Liver (tissue), 9 donors: ENCODE results near the gene ABCB4. TPM values are rescaled to one million over a fixed set of nuclear protein-coding genes. Genes with fewer than 3 reads are reported as not detected.

Experiments
- DNase-seq: peaks from one replicate; pipeline ENCODE4 v3.0.0-alpha.2; 2017; ENCODE audit warnings: low spot score
- H3K27ac ChIP-seq, 2 donors: one replicate each; pipeline ENCODE4 v1.7.0; 2013; ENCODE audit warnings: inconsistent platforms in 2 of 2, low read length in 2 of 2, control low read depth in 1 of 2, low read depth in 1 of 2, mild to moderate bottlenecking in 1 of 2
- H3K27me3 ChIP-seq, 4 donors: one replicate each; pipeline versions ENCODE4 v1.6.1 to v1.7.0; 2013; ENCODE audit warnings: low read length in 3 of 4, inconsistent platforms in 1 of 4, mild to moderate bottlenecking in 1 of 4, moderate library complexity in 1 of 4; ENCODE audit not compliant: control insufficient read depth in 4 of 4, insufficient read depth in 4 of 4
- H3K36me3 ChIP-seq, 4 donors: one replicate each; pipeline versions ENCODE4 v1.6.1 to v1.7.0; 2013; ENCODE audit warnings: low read length in 3 of 4, mild to moderate bottlenecking in 3 of 4, low read depth in 1 of 4, moderate library complexity in 1 of 4; ENCODE audit not compliant: control insufficient read depth in 4 of 4, insufficient read depth in 3 of 4
- H3K4me1 ChIP-seq, 4 donors: one replicate each; pipeline versions ENCODE4 v1.6.1 to v1.7.0; 2013; ENCODE audit warnings: low read length in 3 of 4, mild to moderate bottlenecking in 3 of 4, moderate library complexity in 1 of 4; ENCODE audit not compliant: control insufficient read depth in 4 of 4, insufficient read depth in 4 of 4
- H3K4me3 ChIP-seq, 3 donors: one replicate each; pipeline versions ENCODE4 v1.6.1 to v1.7.0; 2013; ENCODE audit warnings: low read length in 3 of 3, control low read depth in 1 of 3, low read depth in 1 of 3, mild to moderate bottlenecking in 1 of 3
- H3K9ac ChIP-seq, 2 donors: one replicate each; pipeline ENCODE4 v1.7.0; 2013; ENCODE audit warnings: low read length in 2 of 2, mild to moderate bottlenecking in 2 of 2, moderate library complexity in 2 of 2, control low read depth in 1 of 2, low read depth in 1 of 2
- H3K9me3 ChIP-seq, 4 donors: one replicate each; pipeline versions ENCODE4 v1.6.1 to v1.7.0; 2013; ENCODE audit warnings: low read length in 3 of 4; ENCODE audit not compliant: control insufficient read depth in 4 of 4
- ATF3 ChIP-seq: IDR thresholded peaks from 2 replicates; pipeline ENCODE4 v1.6.1; 2016; ENCODE audit warnings: antibody characterized with exemption
- EGR1 ChIP-seq, 2 donors: IDR thresholded peaks; 2 replicates each; pipeline ENCODE4 v1.6.1; 2016 to 2018; ENCODE audit warnings: antibody characterized with exemption in 2 of 2, low read depth in 2 of 2
- FOXA1 ChIP-seq: IDR thresholded peaks from 2 replicates; pipeline ENCODE4 v1.6.1; 2016; ENCODE audit warnings: antibody characterized with exemption
- FOXA2 ChIP-seq: IDR thresholded peaks from 2 replicates; pipeline ENCODE4 v1.6.1; 2016; ENCODE audit warnings: antibody characterized with exemption
- GABPA ChIP-seq, 2 donors: IDR thresholded peaks in 1 of 2; conservative IDR thresholded peaks in 1 of 2; 2 replicates each; pipeline ENCODE4 v1.6.1; 2016; ENCODE audit warnings: antibody characterized with exemption in 2 of 2, mild to moderate bottlenecking in 1 of 2, moderate library complexity in 1 of 2
- HNF4A ChIP-seq, 2 donors: conservative IDR thresholded peaks; 2 replicates each; pipeline ENCODE4 v1.6.1; 2016; ENCODE audit warnings: antibody characterized with exemption in 2 of 2, mild to moderate bottlenecking in 2 of 2
- HNF4G ChIP-seq: IDR thresholded peaks from 2 replicates; pipeline ENCODE4 v1.6.1; 2016; ENCODE audit warnings: antibody characterized with exemption
- JUND ChIP-seq, 2 donors: IDR thresholded peaks; 2 replicates each; pipeline ENCODE4 v1.6.1; 2016; ENCODE audit warnings: antibody characterized with exemption in 2 of 2
- MAX ChIP-seq: IDR thresholded peaks from 2 replicates; pipeline ENCODE4 v1.6.1; 2016; ENCODE audit warnings: antibody characterized with exemption
- NR2F2 ChIP-seq: IDR thresholded peaks from 2 replicates; pipeline ENCODE4 v1.6.1; 2016; ENCODE audit warnings: antibody characterized with exemption
- RAD21 ChIP-seq, 2 donors: IDR thresholded peaks; 2 replicates each; pipeline ENCODE4 v1.6.1; 2016; ENCODE audit warnings: antibody characterized with exemption in 2 of 2, mild to moderate bottlenecking in 2 of 2
- RXRA ChIP-seq, 2 donors: IDR thresholded peaks; 2 replicates each; pipeline ENCODE4 v1.6.1; 2017 to 2018; ENCODE audit warnings: antibody characterized with exemption in 2 of 2, mild to moderate bottlenecking in 1 of 2
- SP1 ChIP-seq: IDR thresholded peaks from 2 replicates; pipeline ENCODE4 v1.6.1; 2018; ENCODE audit warnings: antibody characterized with exemption, mild to moderate bottlenecking
- TAF1 ChIP-seq: conservative IDR thresholded peaks from 2 replicates; pipeline ENCODE4 v1.6.1; 2016; ENCODE audit warnings: antibody characterized with exemption, mild to moderate bottlenecking
- YY1 ChIP-seq: IDR thresholded peaks from 2 replicates; pipeline ENCODE4 v1.6.1; 2016; ENCODE audit warnings: antibody characterized with exemption, mild to moderate bottlenecking
- WGBS: extraction: QIAGEN DNeasy Blood & Tissue Kit; methylation state at CpG from one replicate; pipeline ENCODE4 v1.1.7; 2013; 5-methylcytosine and 5-hydroxymethylcytosine counted together
- polyA plus RNA-seq, 2 donors: library from polyadenylated mRNA; stranded (reverse) in 1 of 2; unstranded in 1 of 2; fragments of 200-250 nt in 1 of 2; fragments of >200 nt in 1 of 2; fragmentation: Nextera tagmentation in 1 of 2; extraction: Ambion mirVana in 1 of 2; gene quantifications; one replicate each; pipeline versions ENCODE4 v1.2.1 to v1.2.3, GENCODE V29; 2013 to 2015
- total RNA-seq, 2 donors: library from RNA; depleted of rRNA; stranded (reverse); fragments of >200 nt; gene quantifications; one replicate each; pipeline ENCODE4 v1.2.3, GENCODE V29; 2014
- TF ChIP-seq, protein P1 (sequence below): fragments of 150-350 bp; IDR thresholded peaks from 2 replicates; pipeline ENCODE4 v1.5.1; 2017; ENCODE audit warnings: improper control_type of control experiment, low read depth, low read length; ENCODE audit not compliant: missing input control
- TF ChIP-seq, protein P2 (sequence below): IDR thresholded peaks from 2 replicates; pipeline ENCODE4 v1.6.1; 2016; ENCODE audit warnings: antibody characterized with exemption, mild to moderate bottlenecking
- donor health status: healthy.
- donor health status: healthy.
- donor health status: healthy.
- donor health status: healthy.
- donor health status: healthy.

The ABCB4 gene
- total and polyA plus RNA-seq, 4 donors = 6.7 to 409 (median 77.6) TPM

GRCh38 chr7:87398446-87398845 is 77.0 kb downstream of the ABCB4 start:
- Histone ChIP-seq H3K4me3 (no peak overlapping the region), H3K9me3 (no peaks in the 10 kb centered on the region), H3K27ac (no peak overlapping the region), H3K27me3 (no peaks in the 10 kb centered on the region), H3K9ac (no peak overlapping the region), H3K4me1 (no peaks in the 10 kb centered on the region), H3K36me3 (peaks cover 9 to 56% (median 41%) of the 10 kb centered on the region in 4 donors)
- TF ChIP-seq HNF4A (conservative IDR thresholded peaks at IDR 0.05) = no peak
- TF ChIP-seq JUND (IDR thresholded peaks at IDR 0.05) = no peak
- no peak for TF ChIP-seq EGR1 (IDR thresholded peaks at IDR 0.05; ENCODE audit: low read depth in 2 of 2)
- TF ChIP-seq, protein P1, sequence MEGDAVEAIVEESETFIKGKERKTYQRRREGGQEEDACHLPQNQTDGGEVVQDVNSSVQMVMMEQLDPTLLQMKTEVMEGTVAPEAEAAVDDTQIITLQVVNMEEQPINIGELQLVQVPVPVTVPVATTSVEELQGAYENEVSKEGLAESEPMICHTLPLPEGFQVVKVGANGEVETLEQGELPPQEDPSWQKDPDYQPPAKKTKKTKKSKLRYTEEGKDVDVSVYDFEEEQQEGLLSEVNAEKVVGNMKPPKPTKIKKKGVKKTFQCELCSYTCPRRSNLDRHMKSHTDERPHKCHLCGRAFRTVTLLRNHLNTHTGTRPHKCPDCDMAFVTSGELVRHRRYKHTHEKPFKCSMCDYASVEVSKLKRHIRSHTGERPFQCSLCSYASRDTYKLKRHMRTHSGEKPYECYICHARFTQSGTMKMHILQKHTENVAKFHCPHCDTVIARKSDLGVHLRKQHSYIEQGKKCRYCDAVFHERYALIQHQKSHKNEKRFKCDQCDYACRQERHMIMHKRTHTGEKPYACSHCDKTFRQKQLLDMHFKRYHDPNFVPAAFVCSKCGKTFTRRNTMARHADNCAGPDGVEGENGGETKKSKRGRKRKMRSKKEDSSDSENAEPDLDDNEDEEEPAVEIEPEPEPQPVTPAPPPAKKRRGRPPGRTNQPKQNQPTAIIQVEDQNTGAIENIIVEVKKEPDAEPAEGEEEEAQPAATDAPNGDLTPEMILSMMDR = no peak
- TF ChIP-seq YY1 = no peak
- no peak for TF ChIP-seq TAF1
- TF ChIP-seq MAX = no peak
- TF ChIP-seq RXRA (IDR thresholded peaks at IDR 0.05) = no peak
- no peak for TF ChIP-seq SP1
- no peak for TF ChIP-seq FOXA1
- TF ChIP-seq NR2F2 = no peak
- TF ChIP-seq, protein P2, sequence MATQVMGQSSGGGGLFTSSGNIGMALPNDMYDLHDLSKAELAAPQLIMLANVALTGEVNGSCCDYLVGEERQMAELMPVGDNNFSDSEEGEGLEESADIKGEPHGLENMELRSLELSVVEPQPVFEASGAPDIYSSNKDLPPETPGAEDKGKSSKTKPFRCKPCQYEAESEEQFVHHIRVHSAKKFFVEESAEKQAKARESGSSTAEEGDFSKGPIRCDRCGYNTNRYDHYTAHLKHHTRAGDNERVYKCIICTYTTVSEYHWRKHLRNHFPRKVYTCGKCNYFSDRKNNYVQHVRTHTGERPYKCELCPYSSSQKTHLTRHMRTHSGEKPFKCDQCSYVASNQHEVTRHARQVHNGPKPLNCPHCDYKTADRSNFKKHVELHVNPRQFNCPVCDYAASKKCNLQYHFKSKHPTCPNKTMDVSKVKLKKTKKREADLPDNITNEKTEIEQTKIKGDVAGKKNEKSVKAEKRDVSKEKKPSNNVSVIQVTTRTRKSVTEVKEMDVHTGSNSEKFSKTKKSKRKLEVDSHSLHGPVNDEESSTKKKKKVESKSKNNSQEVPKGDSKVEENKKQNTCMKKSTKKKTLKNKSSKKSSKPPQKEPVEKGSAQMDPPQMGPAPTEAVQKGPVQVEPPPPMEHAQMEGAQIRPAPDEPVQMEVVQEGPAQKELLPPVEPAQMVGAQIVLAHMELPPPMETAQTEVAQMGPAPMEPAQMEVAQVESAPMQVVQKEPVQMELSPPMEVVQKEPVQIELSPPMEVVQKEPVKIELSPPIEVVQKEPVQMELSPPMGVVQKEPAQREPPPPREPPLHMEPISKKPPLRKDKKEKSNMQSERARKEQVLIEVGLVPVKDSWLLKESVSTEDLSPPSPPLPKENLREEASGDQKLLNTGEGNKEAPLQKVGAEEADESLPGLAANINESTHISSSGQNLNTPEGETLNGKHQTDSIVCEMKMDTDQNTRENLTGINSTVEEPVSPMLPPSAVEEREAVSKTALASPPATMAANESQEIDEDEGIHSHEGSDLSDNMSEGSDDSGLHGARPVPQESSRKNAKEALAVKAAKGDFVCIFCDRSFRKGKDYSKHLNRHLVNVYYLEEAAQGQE = no peak
- no peak for TF ChIP-seq HNF4G
- no peak for TF ChIP-seq FOXA2
- TF ChIP-seq RAD21 (IDR thresholded peaks at IDR 0.05) = no peak
- no peak for TF ChIP-seq GABPA (IDR thresholded peaks at IDR 0.05 in 1 of 2, conservative IDR thresholded peaks at IDR 0.05 in 1 of 2)
- no peak for DNase-seq
- WGBS = 94% methylated on average over 2 of the region's 2 CpGs

DNA sequence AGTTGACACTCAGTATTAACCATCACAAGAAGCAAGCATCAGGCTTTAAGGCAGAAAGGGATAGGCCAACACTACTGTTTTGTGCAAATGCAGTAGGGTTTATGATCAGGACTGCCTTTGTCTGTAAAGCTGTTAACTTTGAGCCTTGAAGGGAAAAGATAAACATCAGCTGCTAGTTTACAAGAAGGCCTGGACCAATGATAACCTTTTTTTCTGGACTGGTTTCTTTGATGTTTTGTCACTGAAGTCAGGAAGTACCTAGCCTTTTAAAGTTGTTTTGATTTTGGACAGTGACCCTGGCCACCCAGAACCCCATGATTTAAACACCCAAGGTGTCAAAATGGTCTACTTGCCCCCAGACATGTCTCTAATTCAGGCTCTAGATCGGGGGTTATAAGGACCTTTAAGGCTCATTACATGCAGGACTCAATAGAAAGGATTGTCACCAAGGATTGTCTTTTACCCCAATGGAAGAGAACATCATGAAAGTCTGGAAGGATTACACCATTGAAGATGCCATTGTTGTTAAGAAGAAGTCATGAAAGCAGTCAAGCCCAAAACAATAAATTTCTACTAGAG is 79.9 kb downstream of the ABCB4 start:
- Histone ChIP-seq H3K9me3 (no peaks in the 10 kb centered on the region), H3K4me3 (no peak overlapping the region), H3K9ac (no peak overlapping the region), H3K27me3 (no peaks in the 10 kb centered on the region), H3K36me3 (peaks cover 4 to 66% (median 37%) of the 10 kb centered on the region in 4 donors), H3K27ac (no peak overlapping the region), H3K4me1 (no peaks in the 10 kb centered on the region)
- no peak for DNase-seq
- 97% methylated on average over 1 of the region's 1 CpG for WGBS
- TF ChIP-seq JUND (IDR thresholded peaks at IDR 0.05) (no peak), YY1 (no peak), ATF3 (no peak), HNF4A (conservative IDR thresholded peaks at IDR 0.05) (no peak), SP1 (no peak)
